Stimulated activated CD4-positive, alpha-beta T cell treated with anti-CD3 and anti-CD28 coated beads, Interleukin-1b, Interleukin-23, amount 100 ng/mL, for 48 hours (primary cell): ENCODE results near the gene CTNNA3.
"Not testable (repeated sequence)": the region's sequence is repeated elsewhere in the genome, so short reads cannot be mapped to it uniquely, and the experiment has no call there.

Source experiments
- DNase-seq: peaks from one replicate; pipeline ENCODE4 v3.0.0-alpha.2; 2020

The CTNNA3 gene

DNA sequence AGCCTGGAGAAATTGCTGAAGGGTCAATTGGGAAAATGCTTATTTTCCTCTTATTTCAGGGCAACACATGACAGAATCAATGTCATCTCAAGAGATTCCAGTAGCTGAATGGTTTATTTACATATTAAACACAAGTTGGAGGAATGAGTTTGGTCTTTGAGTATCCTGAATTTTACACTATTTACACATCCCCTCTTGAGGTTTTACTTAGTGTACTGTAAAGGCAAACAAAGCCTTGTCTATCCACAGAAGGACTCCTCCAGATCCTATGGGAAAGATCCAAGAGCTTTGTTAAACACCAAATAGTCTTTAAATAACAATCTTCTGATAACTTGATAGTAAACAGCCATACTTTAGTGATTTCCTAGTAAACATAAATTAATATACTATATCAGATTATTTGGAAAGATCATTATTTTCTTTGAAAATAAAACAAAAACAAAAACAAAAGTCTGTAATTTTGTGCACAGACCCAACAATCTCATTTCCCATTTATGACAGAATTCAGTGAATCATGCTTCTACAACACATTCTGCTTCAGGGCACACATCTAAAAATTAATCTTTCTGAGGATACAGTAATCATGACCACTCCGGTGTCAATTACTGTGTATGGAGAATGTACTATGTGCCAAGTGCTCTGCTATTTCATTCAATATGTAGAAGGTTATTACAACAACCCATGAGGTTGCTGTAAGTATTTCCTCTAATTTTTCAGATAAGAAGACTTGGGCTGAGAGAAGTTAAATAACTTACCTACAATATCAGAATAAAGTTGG, 1345.2 kb downstream of the CTNNA3 start:
- no peak for DNase-seq

DNA sequence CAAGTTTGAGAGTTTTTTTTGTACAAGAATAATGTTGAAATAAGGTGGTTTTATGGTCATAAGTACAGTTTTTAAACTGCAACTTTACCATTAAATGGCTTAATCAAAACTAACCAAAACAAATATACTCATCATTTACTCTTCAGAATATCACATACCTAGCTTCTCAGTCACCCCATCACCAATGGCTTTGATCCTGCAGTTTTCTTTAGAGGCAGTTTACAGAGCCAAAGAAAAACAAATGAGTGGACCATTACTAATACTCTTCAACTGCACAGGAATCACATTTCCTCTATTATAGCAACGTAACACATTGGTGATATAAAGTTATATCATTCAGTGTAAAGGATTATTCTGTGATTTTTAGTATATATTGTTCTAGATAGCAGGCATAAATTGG, 1346.3 kb downstream of the CTNNA3 start:
- no peak for DNase-seq

DNA sequence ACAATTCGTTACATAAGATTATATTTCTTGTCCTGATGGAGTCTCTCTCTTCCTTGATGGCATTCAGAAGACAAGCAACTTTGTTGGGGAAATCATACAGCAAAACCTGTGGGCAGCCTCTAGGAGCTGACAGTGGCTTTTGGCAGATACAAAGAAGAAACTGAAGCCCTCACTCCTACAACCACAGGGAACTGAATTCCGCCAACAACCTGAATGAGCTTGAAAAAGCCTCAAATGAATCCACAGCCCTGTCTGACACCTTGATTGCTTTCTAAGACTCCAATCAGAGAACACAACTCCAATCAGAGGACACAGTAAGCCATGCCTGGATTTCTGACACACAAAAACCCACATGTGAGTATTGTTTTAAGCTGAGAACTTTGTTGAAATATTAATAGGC, 1346.9 kb downstream of the CTNNA3 start:
- no peak for DNase-seq

DNA sequence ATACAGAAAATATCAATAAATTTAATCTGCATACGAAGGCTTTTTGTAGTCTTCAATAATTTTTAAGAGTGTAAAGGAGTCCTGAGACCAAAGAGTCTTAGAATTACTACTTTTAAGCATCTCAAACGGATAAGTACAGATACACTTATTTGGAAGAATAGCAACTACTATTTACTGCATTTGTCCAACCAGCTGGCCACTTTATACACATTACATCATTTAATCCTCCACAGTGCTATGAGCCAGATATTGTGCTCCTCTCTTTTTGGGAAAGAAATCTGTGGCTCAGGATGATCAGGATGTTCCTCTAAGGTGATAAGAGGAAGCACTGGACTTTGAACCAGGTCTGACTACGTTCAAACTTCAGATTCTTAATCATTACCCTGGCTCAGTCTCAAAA, 1358.8 kb downstream of the CTNNA3 start:
- DNase-seq, result no peak

DNA sequence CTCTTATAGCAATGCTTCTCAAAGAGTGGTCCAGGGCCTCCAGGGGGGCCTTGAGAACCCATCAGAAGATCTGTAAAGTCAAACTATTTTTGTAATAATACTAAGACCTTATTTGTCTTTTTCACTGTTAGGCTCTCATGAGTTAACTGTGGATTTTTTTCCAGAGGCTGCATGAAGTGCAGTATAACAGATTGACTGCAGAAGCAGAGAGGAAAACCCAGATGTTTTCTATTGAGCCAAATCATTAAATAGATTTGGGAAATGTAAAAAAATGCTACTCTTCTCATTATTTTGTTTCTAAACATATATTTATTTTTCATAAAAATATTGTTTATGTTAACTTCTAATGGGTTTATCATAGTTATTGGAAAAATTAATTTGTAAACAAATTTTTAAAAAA, 1359.2 kb downstream of the CTNNA3 start:
- no peak for DNase-seq

DNA sequence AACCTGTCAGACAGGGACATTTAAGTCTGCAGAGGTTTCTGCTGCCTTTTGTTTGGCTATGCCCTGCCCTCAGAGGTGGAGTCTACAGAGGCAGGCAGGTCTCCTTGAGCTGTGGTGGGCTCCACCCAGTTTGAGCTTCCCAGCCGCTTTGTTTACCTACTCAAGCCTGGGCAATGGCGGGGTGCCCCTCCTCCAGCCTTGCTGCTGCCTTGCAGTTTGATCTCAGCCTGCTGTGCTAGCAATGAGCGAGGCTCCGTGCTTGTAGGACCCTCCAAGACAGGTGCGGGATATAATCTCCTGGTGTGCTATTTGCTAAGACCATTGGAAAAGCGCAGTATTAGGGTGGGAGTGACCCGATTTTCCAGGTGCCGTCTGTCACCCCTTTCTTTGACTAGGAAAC, 1360.2 kb downstream of the CTNNA3 start:
- not testable (repeated sequence) for DNase-seq

DNA sequence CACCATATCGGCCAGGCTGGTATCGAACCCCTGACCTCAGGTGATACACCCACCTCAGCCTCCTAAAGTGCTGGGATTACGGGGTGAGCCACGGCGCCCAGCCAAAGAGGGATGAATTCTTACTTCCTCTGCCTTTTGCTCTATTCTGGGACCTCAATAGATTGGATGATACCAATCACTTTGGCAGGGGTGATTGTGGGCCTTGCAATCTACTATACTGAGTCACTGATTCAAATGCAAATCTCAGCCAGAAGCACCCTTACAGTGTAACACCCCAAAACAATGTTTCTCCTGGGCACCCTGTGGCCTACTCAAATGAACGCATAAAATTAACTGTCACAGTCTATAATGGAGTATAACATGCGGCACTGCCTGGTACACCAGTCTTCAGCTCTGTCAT, 1366.8 kb downstream of the CTNNA3 start:
- DNase-seq, result no peak

DNA sequence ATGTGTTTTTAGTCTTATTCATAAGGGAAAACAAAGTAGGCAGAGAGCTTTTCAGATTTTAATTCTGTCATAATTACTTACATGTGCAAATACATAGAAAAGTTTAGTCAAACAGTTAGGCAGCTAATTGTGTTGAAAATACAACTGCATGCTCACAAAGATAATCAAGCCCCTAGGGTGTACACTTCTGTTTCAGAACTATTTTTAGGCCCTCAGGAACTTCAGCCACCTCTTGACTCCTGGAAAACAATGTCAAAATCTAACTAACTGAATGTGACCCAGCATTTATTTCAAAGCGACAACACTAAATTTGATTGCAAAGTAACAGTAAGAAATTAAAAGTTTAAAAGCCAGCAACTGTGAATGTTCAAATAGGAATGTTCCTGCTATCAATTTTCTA, 1369.1 kb downstream of the CTNNA3 start:
- DNase-seq, result no peak

DNA sequence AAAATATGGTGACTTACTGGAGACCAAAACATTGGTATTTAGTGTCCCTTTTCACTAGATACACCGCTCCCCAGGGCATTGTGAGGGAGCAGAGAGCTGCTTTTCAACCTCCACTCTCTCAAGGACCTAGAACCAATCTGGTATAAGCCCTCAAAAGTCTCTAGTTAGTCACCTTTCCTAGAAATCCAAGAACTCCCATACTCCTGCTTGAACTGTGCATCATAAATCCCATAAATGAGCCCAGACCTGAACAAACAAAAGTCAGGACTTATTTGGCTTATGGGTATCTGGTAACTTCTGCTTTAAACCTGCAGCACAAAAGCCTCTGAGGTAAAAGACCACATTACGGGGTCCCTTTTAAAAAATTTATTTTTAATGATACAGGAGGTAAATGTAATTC, 1373.2 kb downstream of the CTNNA3 start:
- no peak for DNase-seq

DNA sequence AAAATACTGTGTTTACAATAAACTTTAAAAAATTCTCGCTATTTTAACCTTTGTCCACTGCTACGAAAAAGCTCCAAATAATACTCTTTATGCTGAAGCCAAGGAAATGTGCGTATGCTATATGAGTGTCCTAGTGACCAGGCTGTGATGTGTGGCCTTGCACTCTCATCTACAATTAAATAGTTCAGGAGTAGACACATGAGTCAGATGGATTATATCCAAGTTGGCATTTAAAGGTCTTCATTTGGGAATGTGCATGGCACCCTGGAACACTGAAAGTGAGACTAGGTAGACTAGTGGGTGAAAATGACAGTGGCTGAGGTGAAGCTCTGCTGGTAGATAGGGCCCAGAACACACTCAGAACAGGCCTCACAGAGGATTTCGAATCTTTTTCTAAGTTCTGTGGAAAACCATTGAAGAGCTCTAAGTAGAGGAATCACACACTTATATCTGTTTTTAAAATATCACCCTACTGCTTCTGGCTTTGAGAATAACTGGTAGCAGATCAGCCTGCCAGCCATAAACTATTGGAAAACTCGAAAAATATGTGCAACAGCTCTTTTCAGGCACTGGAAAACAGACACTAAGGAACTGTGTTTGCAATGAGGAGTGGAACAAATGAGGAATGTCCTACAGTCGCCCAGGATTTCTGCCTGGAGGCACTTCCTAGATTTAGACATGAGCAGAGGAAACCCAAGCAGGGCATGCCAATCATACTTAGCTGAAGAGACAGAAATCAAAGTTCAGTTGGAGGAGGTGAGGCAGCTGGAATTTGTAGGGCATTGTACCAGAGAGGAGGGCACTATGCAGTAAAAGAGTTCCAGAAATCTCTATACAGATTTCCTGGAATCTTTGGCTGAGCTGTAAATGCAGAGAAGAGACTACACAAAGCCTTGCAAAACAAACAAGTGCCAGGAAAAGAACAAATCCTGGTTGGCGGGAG, 1374.0 kb downstream of the CTNNA3 start:
- no peak for DNase-seq

DNA sequence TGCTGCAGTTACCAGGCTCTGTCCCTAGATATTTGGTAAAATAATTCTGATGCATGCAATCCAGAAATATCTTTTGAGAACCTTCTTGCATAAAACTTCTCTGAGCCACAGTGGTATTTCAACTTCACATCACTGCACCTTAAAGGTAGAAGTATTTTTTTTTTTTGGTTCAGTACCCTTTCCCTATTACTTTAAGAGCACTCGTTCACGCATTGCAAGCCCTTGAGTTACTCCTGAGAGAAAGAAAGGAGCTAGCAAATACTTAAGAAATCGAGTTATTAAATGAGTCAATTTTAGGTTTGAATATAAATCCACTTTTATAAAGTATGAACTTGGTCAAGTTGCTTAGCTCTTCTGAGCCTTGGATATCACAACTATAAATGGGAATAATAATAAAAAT, 1377.2 kb downstream of the CTNNA3 start:
- no peak for DNase-seq

DNA sequence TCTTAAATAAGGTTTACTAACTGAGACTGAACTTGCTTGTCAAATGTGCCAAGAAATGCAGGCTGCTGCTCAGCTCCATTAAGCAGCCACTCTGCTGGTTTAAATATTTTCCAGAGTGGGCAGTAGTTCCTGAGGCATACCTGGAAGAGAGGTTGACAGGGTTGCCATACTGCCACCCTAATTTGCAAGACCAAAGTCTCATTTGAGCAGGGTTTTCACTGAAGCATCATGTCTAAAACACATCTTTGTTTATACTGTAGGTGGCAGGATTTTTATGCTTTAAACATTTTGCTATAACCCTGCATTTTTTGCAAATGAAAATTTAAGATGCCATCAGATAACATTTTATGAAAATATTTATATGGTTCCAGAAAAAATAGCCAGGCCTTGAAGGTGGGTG, 1388.2 kb downstream of the CTNNA3 start:
- DNase-seq, result no peak

DNA sequence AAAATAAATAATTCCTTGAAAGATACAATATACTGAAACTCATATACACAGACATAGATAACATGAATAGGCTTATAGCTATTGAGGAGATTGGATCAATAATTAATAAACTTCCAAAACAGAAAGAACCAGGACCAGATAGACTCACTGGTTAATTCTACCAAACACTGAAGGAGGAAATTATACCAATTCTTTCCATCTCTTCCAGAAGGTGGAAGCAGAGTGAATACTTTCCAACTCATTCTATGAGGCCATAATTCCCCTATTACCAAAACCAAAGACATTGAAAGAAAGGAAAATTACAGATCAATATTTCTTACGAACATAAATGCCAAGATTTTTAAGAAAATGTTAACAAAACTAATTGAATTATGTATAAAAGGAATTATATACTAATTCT, 1394.9 kb downstream of the CTNNA3 start:
- DNase-seq, result no peak

DNA sequence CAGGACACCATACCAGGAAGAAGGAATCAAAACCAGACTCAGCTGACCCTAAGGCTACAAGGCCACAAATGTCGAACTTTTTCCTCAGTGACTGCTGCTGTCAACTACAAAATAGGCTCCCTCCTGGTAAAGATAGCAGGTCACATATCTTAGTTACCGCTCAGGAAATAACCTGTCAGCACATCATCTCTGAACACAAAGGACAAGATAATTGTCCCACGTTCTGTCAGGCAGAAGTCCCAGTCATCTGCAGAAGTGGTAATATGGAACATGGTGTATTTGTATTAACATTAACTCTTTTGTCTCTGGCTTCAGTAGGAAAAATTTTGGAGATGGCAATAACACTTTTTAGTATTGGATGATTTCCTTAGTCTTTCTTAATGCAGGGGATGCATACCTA, 1400.4 kb downstream of the CTNNA3 start:
- DNase-seq, result no peak

DNA sequence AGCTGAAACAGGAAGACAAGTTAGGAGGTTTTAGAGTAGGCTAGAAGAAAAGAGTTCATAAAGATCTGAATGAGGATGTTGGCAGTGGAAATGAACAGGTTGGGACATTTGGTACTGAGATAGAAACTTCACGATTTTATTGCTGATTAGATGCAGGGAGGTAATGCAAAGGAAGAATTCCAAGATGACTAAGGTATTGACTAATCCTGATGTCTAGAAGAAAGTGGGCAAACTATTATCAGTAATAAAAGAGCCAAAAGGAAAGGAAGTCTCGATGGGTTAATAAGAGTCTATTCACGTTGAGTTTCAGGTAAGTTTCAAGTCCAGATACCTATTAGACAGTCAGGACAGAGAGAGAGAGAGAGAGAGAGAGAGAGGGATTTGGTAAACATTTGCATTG, 1401.5 kb downstream of the CTNNA3 start:
- DNase-seq, result no peak

DNA sequence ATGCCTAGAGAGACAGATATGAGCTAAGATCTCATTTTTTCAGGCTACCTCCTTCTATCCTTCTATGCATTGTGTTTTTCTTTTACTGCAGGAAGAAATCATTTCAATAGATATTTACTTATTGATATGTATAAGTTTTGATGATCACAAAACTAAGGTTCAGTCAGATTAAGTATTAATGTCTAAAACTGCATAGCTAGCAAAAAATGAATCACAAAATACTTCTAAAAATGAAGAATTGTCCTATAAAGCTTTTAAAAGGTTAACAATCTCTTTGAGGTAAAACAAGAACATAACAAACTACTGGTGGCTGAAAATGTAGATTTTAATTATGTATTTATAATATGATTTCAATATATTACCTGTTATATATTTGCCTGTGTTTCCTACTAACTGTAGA, 1403.1 kb downstream of the CTNNA3 start:
- DNase-seq, result no peak

DNA sequence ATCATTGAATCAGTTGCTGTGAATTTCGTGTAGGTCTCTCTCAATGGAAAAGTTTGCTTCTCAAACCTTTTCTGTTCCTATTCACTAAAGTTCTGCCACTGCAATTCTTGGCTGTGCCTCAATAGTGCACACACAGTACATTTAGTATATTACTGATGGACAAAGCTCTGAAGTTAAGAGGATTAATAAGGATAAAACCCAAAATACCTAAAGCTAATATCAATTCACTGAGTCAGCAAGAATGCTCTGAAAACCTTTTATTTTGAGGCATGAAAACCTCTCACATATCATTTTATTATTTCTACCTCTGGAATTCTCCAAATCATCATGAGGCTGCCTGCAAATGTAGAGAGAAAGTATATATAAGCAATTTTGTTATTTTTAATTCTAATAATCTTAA, 1403.5 kb downstream of the CTNNA3 start:
- DNase-seq, result no peak

DNA sequence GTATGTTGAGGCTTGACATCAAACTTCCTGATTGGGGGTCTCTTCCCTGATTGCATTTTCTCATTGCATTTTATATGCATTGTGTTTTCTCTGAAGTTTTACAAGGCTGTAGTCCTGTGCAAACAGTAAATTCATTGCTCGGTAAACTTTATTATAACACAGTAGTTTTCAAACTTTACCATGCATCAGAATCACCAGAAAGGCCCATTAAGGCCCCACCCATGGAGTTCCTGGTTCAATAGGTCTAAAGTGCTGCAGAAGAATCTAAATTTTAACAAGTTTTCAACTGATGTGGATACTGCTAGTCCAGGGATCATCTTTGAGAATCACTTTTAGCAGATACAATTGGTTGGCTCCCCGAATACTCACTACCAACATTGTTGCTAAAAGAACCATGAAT, 1404.9 kb downstream of the CTNNA3 start:
- DNase-seq, result no peak

DNA sequence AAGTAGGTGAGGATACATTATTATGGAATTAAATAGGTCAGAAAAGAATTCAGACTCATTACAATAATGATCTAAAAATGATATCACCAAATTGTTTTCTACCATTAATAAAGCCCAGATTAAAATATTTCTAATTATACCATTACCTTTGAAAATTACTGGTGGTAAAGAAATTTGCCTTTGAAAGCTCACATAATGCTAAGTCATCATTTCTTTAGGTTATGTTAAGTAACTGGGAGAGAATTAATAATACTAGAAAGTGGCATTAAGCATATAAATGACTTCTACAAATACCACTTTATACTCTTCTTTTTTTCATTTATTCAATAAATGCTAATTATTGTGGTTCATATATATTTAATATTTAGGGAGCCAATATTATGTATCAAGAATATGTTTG, 1411.4 kb downstream of the CTNNA3 start:
- DNase-seq, result no peak

DNA sequence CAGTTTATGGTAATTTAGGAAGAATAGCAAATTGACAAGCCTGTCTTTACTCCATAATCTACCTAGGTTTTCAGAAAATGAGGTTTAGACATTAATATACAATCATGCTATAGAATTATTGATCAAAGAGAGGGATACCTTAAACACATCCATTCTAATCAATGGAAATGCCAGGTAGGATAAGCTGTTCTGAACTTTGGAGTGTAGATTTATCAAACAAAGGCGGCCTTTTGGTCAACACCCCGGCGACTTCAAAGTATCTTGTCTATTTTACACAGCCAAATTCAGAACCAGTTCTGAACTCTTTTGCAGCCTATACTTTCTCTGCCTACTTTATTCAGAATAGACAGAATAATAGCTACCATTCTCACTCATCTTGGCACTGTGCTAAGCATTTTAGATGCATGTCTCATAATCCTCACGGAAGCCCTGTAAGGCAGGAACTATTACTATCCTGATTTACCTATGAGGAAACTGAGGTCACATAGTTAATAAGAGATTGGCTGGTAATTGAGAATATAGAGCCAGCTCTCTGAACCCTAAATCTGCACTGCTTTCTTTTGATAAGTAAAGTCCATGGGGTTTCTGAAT, 1412.0 kb downstream of the CTNNA3 start:
- no peak for DNase-seq

DNA sequence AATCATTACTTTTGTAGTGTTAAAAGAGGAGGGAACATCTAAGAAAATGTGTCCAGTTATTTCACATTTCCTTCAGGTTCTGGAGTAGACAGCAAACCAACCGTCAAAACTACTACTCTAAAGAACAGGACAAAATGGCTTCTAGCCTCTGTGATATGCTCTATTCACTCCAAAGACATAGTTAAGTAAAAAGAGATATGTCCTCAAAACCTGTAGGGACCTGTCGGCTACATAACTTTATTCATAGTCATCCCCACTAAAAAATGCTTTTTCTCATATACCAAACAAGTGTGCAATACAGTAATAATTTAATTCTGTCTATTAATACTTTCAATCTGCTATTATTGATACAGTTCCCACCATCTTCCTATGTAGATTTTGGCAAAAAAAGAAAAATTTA, 1412.9 kb downstream of the CTNNA3 start:
- no peak for DNase-seq

DNA sequence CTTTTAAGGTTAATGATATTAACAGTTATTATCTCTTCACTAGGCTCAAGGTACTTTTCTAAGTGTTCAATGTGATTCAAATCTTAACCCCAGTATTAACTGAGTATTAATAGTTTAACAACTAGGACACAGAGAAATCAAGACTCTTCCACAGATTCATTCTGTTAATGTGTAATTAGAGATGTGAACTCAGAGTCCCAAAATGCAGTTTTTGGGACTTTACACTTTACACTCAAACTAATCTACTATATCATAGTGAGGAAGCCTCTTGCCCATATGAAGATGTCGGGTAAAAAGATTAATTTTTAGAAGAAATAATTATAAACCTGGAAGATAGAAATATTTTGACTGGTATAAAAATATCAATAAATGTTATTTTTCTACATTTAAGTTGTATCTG, 1414.7 kb downstream of the CTNNA3 start:
- DNase-seq, result no peak

DNA sequence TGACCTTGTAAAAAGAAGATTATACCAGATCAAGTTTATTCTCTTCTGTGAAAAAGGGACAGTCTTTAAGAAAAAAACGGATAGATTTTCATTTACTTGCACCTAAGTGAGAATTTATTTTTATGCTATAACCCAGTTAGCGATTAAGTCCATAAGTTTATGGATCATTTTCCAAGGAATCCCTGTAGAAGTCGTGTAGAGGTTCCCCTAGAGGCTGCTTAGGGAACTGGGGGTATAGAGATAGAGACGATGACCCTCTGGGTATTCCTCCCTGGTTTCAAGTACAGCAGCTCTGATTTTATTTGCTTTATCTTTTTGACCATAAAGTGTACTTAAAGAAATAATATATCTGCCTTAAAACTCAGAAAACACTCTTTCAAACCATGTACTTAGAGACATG, 1418.5 kb downstream of the CTNNA3 start:
- no peak for DNase-seq

DNA sequence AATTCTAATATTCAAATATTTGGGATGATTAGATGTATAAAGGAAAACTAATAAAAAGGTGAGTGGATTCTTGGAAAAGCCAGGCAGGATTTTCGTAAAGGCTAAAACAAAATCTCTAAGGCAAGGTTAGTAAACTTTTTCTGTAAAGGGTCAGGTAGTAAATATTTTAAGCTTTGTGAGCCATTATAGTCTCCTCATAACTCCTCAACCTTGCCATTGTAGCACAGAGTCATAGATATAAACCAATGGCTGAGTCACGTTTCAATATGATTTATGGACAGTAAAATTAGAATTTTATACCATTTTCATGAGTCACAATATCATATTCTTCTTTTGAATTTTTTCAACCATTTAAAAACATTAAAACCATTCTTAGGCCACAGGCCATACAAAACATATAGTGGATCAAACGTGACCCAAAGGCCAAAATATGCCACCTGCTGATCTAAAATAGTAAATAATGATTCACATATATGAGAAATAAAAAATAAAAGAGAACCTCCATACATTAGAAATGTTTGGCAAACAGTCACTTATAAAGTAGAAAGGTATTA, 1422.0 kb downstream of the CTNNA3 start:
- no peak for DNase-seq
